Prostate gland (tissue), 2 donors: ENCODE results near the gene TSPAN3. TPM values are rescaled to one million over a fixed set of nuclear protein-coding genes. Genes with fewer than 3 reads are reported as not detected.

Experiments used
- DNase-seq: peaks from one replicate; pipeline ENCODE4 v3.0.0-alpha.2; 2019; ENCODE audit warnings: low spot score
- H3K27ac ChIP-seq, 2 donors: fragments of 200-600 bp; sonication (generic); 2 replicates each; pipeline ENCODE4 v1.5.1; 2017 to 2019
- H3K27me3 ChIP-seq: fragments of 200-600 bp; sonication (generic); replicated peaks from 2 replicates; pipeline ENCODE4 v1.5.1; 2019; ENCODE audit not compliant: insufficient read depth
- H3K36me3 ChIP-seq, 2 donors: fragments of 200-600 bp; sonication (generic); 1 replicate in 1 of 2; 2 replicates in 1 of 2; pipeline versions ENCODE4 v1.5.1 to v1.8.1; 2017 to 2019
- H3K4me1 ChIP-seq: fragments of 200-600 bp; sonication (generic); replicated peaks from 2 replicates; pipeline ENCODE4 v1.5.1; 2019
- H3K4me3 ChIP-seq, 2 donors: fragments of 200-600 bp; sonication (generic); 2 replicates each; pipeline ENCODE4 v1.5.1; 2017 to 2019
- H3K9me3 ChIP-seq: fragments of 200-600 bp; sonication (generic); 2 replicates; pipeline ENCODE4 v1.5.1; 2017
- CTCF ChIP-seq, 4 experiments: fragments of 200-600 bp in 2 of 4; fragments of 450-650 bp in 2 of 4; sonication (generic) in 2 of 4; IDR thresholded peaks; 1 replicate in 3 of 4; 2 replicates in 1 of 4; pipeline ENCODE4 v1.5.1; 2016 to 2019; ENCODE audit warnings: antibody characterized with exemption in 4 of 4, mild to moderate bottlenecking in 2 of 4, moderate library complexity in 2 of 4
- POLR2A ChIP-seq: fragments of 450-650 bp; IDR thresholded peaks from one replicate; pipeline ENCODE4 v1.6.1; 2016; ENCODE audit warnings: antibody characterized with exemption, mild to moderate bottlenecking
- POLR2AphosphoS5 ChIP-seq: sonication (generic); formaldehyde crosslinking; IDR thresholded peaks from one replicate; pipeline ENCODE4 v1.6.1; 2017; ENCODE audit warnings: antibody characterized with exemption
- WGBS: methylation state at CpG from one replicate; pipeline ENCODE4 v1.1.5; 2018; 5-methylcytosine and 5-hydroxymethylcytosine counted together
- intact Hi-C: fragments of 100-400 bp; cut with DNase I; formaldehyde crosslinking; loops from one replicate; pipeline ENCODE4 v1.14.2; 2022
- total RNA-seq, 2 donors: library from RNA; depleted of rRNA; stranded (reverse); fragments of >200 nt; gene quantifications; one replicate each; pipeline ENCODE4 v1.1.0, GENCODE V29; 2016

The TSPAN3 gene
- total RNA-seq, 2 donors from 2014 or later = 234 to 238 TPM

- intact Hi-C loops = no loop called here
- Histone ChIP-seq H3K36me3 (no peaks in the 10 kb centered on the region), H3K4me3 (peak overlapping the region in 1 of 2 donors; percentile 5), H3K4me1 (no peaks in the 10 kb centered on the region), H3K9me3 (no peaks in the 10 kb centered on the region), H3K27me3 (no peaks in the 10 kb centered on the region), H3K27ac (no peak overlapping the region)
- DNase-seq = no peak
- WGBS = 73% methylated on average over 12 of the region's 14 CpGs
- no peak for TF ChIP-seq CTCF (IDR thresholded peaks at IDR 0.05)
- no peak for TF ChIP-seq POLR2A
- no peak for TF ChIP-seq POLR2AphosphoS5
Measured at GRCh38 chr15:76996526-76997401, 74.1 kb downstream of the TSPAN3 start.

- Histone ChIP-seq H3K36me3 (no peaks in the 10 kb centered on the region), H3K27ac (no peak overlapping the region), H3K27me3 (no peaks in the 10 kb centered on the region), H3K9me3 (no peaks in the 10 kb centered on the region), H3K4me1 (no peaks in the 10 kb centered on the region), H3K4me3 (peak overlapping the region in 1 of 2 donors; percentile 5)
- no peak for TF ChIP-seq CTCF (IDR thresholded peaks at IDR 0.05)
- TF ChIP-seq POLR2A = no peak
- TF ChIP-seq POLR2AphosphoS5 = no peak
- WGBS = 58% methylated on average over 9 of the region's 9 CpGs
- intact Hi-C loops = no loop called here
- no peak for DNase-seq
Measured at GRCh38 chr15:76996076-76996525, 74.8 kb downstream of the TSPAN3 start.

GRCh38 chr15:76994971-76995945 lies 75.7 kb downstream of the TSPAN3 start, which contains the start of gene PSTPIP1:
PSTPIP1 (plus strand) TSS chr15:76995126; CDS start chr15:76995574, 448 bp downstream.
- Histone ChIP-seq H3K27ac (peak within 1 kb of the TSS in 1 of 2 donors; percentile 39), H3K27me3 (no peaks in the 10 kb centered on the region), H3K36me3 (no peaks in the 10 kb centered on the region), H3K4me3 (peak within 1 kb of the TSS; percentile 2 to 7), H3K9me3 (no peaks in the 10 kb centered on the region), H3K4me1 (no peaks in the 10 kb centered on the region)
- no peak for TF ChIP-seq POLR2A
- no peak for TF ChIP-seq CTCF (IDR thresholded peaks at IDR 0.05)
- no peak for TF ChIP-seq POLR2AphosphoS5
- 24% methylated on average over 24 of the region's 28 CpGs for WGBS
- DNase-seq = no peak
- intact Hi-C loops = no loop called here

GRCh38 chr15:76994496-76994895 lies 76.4 kb downstream of the TSPAN3 start:
- intact Hi-C loops = no loop called here
- TF ChIP-seq CTCF (IDR thresholded peaks at IDR 0.05) = no peak
- no peak for TF ChIP-seq POLR2A
- TF ChIP-seq POLR2AphosphoS5 = no peak
- no peak for DNase-seq
- Histone ChIP-seq H3K27ac (no peak overlapping the region), H3K27me3 (no peaks in the 10 kb centered on the region), H3K4me3 (no peak overlapping the region), H3K36me3 (no peaks in the 10 kb centered on the region), H3K4me1 (no peaks in the 10 kb centered on the region), H3K9me3 (no peaks in the 10 kb centered on the region)
- WGBS = 95% methylated on average over 6 of the region's 6 CpGs
